Smooth muscle cell (in vitro differentiated cells): ENCODE results near the gene TLR5. TPM values are rescaled to one million over a fixed set of nuclear protein-coding genes. Genes with fewer than 3 reads are reported as not detected.

Experiments used
- DNase-seq: peaks from one replicate; lab custom pipeline; 2025; ENCODE audit not compliant: unreplicated experiment; lab: John Stamatoyannopoulos, UW
- H2AFZ ChIP-seq: fragments of 200-600 bp; sonication (generic); 2 replicates; pipeline ENCODE4 v1.6.0; 2016; ENCODE audit warnings: antibody characterized with exemption, low read depth, mild to moderate bottlenecking
- H3F3A ChIP-seq: fragments of 200-600 bp; sonication (generic); 2 replicates; pipeline ENCODE4 v1.6.0; 2017; ENCODE audit warnings: antibody characterized with exemption, low read depth
- H3K27ac ChIP-seq: fragments of 200-600 bp; sonication (generic); 2 replicates; pipeline ENCODE4 v1.5.1; 2016; ENCODE audit warnings: low read depth, mild to moderate bottlenecking
- H3K27me3 ChIP-seq: fragments of 200-600 bp; sonication (generic); 2 replicates; pipeline ENCODE4 v1.6.1; 2016; ENCODE audit warnings: low read depth, mild to moderate bottlenecking
- H3K36me3 ChIP-seq: fragments of 200-600 bp; sonication (generic); 2 replicates; pipeline ENCODE4 v1.5.1; 2016; ENCODE audit warnings: low read depth
- H3K4me1 ChIP-seq: fragments of 200-600 bp; sonication (generic); 2 replicates; pipeline ENCODE4 v1.5.1; 2016; ENCODE audit warnings: low read depth
- H3K4me2 ChIP-seq: fragments of 200-600 bp; sonication (generic); 2 replicates; pipeline ENCODE4 v1.6.0; 2016; ENCODE audit warnings: mild to moderate bottlenecking
- H3K4me3 ChIP-seq: fragments of 200-600 bp; sonication (generic); 2 replicates; pipeline ENCODE4 v1.5.1; 2016; ENCODE audit warnings: mild to moderate bottlenecking
- H3K79me2 ChIP-seq: fragments of 200-600 bp; sonication (generic); 2 replicates; pipeline ENCODE4 v1.6.0; 2016; ENCODE audit warnings: low read depth, mild to moderate bottlenecking
- H3K9ac ChIP-seq: fragments of 200-600 bp; sonication (generic); 2 replicates; pipeline ENCODE4 v1.6.0; 2016; ENCODE audit warnings: low read depth
- H3K9me3 ChIP-seq: fragments of 200-600 bp; sonication (generic); replicated peaks from 2 replicates; pipeline ENCODE4 v1.5.1; 2016; ENCODE audit warnings: low read depth
- H4K20me1 ChIP-seq: fragments of 200-600 bp; sonication (generic); 2 replicates; pipeline ENCODE4 v1.6.0; 2016; ENCODE audit warnings: low read depth
- CTCF ChIP-seq: fragments of 200-600 bp; sonication (generic); IDR thresholded peaks from 2 replicates; pipeline ENCODE4 v1.5.1; 2017; ENCODE audit warnings: borderline replicate concordance, mild to moderate bottlenecking, antibody characterized with exemption; ENCODE audit not compliant: insufficient read depth, poor library complexity, severe bottlenecking
- WGBS: methylation state at CpG from one replicate; pipeline ENCODE4 v1.1.7; 2016; ENCODE audit warnings: low lambda C conversion rate; 5-methylcytosine and 5-hydroxymethylcytosine counted together
- polyA plus RNA-seq: library from polyadenylated mRNA; unstranded; fragments of >200 nt; fragmentation: Nextera tagmentation; extraction: Ambion mirVana; gene quantifications from 2 replicates; pipeline ENCODE4 v1.2.1, GENCODE V29; 2016
- total RNA-seq: library from RNA; depleted of rRNA; stranded (reverse); fragments of >200 nt; gene quantifications from 2 replicates; pipeline ENCODE4 v1.2.3, GENCODE V29; 2014

Gene TLR5
- total and polyA plus RNA-seq, 2 experiments from 2014 or later, result 1.0 to 2.7 TPM

- H3K4me1 ChIP-seq, result no peaks in the 10 kb centered on the region
- H3K4me2 ChIP-seq, result no peak overlapping the region
- no peak for TF ChIP-seq CTCF
- H3K79me2 ChIP-seq, result no peaks in the 10 kb centered on the region
- H3K27ac ChIP-seq, result no peak overlapping the region
- H3K9ac ChIP-seq, result no peak overlapping the region
- H2AFZ ChIP-seq, result no peak overlapping the region
- no peaks in the 10 kb centered on the region for H3K27me3 ChIP-seq
- no peak for DNase-seq
- no peaks in the 10 kb centered on the region for H4K20me1 ChIP-seq
- H3K36me3 ChIP-seq, result no peaks in the 10 kb centered on the region
- H3F3A ChIP-seq, result peaks cover 6% of the 10 kb centered on the region
- WGBS, result 42% methylated on average over 8 of the region's 8 CpGs
- no peak overlapping the region for H3K4me3 ChIP-seq
- no peaks in the 10 kb centered on the region for H3K9me3 ChIP-seq
These were observed 58.6 kb downstream of the TLR5 start for GRCh38 chr1:223084464-223084866.

DNA sequence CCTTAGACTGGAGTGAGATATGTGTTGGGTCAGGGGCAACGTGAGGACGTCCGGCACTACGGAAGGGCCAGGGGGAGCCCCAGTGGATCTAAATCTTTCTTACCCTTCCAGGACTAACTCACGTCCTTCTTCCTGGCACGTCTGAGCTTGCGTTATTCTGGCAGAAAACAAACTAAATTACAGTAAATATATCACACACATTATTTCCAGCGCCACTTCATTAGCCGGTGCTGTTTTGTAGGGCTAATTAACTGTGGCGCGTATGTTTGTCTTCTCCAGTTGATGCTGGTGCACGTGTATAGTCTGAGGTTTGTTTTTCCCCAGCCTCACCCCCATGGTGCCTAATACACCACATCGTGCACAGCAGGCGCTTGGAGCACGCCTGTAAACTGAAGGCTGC lies 59.2 kb downstream of the TLR5 start:
- no peak for TF ChIP-seq CTCF
- Histone ChIP-seq H3K4me3 (no peak overlapping the region), H3K27ac (no peak overlapping the region), H3K4me2 (no peak overlapping the region), H3K36me3 (no peaks in the 10 kb centered on the region), H3K79me2 (no peaks in the 10 kb centered on the region), H3K27me3 (no peaks in the 10 kb centered on the region), H3F3A (peaks cover 6% of the 10 kb centered on the region), H3K9ac (no peak overlapping the region), H4K20me1 (no peaks in the 10 kb centered on the region), H3K4me1 (no peaks in the 10 kb centered on the region), H3K9me3 (no peaks in the 10 kb centered on the region), H2AFZ (no peak overlapping the region)
- 92% methylated on average over 15 of the region's 15 CpGs for WGBS
- no peak for DNase-seq

- Histone ChIP-seq H2AFZ (no peak overlapping the region), H3K27ac (no peak overlapping the region), H3K79me2 (no peaks in the 10 kb centered on the region), H3K9ac (no peak overlapping the region), H4K20me1 (no peaks in the 10 kb centered on the region), H3F3A (peaks cover 6% of the 10 kb centered on the region), H3K27me3 (no peaks in the 10 kb centered on the region), H3K4me2 (no peak overlapping the region), H3K4me1 (no peaks in the 10 kb centered on the region), H3K9me3 (no peaks in the 10 kb centered on the region), H3K4me3 (no peak overlapping the region), H3K36me3 (no peaks in the 10 kb centered on the region)
- TF ChIP-seq CTCF, result no peak
- DNase-seq, result no peak
- WGBS, result 93% methylated on average over 8 of the region's 8 CpGs
These were observed 60.1 kb downstream of the TLR5 start for GRCh38 chr1:223082914-223083313.

DNA sequence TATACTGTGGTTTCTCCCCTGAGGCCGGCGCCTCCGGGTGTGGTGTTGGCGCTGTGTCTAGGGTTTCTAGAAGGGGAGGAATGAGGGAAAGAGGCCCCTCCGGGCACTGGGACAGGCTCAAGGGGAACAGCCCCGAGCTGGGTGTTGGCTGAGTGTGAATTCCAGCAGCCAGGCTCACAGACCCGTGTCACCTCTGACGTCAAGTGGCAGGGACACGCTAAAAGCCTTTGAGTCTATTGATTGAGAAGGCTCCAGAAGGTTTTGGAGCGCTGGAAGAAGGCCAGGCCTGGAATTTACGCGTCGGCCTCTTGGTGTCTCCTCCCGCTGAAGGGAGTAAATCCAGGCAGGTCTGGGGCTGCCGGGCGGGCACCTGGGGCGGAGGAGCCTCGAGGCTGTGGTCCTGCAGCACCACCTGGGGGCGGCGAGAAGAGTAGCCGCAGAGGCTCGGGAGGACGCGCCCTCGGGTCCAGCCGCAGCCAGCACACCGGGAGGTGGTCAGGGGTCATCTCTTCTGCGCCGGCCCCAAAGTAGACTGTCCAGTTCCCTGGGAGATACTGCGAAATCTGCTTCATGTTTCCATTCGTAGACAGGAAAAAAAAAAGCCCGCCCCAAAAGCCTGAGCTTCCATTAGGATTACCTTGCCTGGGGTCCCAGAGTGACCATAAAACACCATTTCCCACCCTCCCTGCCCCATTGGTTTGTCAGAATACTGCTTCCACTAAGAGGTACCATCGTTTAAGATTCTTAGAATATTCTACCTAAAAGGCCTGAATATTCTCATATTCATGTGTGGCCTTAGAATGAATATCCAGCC lies 61.7 kb downstream of the TLR5 start:
- 3% methylated on average over 32 of the region's 33 CpGs for WGBS
- Histone ChIP-seq H4K20me1 (no peaks in the 10 kb centered on the region), H3K27me3 (no peaks in the 10 kb centered on the region), H3K36me3 (no peaks in the 10 kb centered on the region), H3F3A (no peaks in the 10 kb centered on the region), H3K4me2 (peak overlapping the region; percentile 82), H3K4me1 (no peaks in the 10 kb centered on the region), H3K9me3 (no peaks in the 10 kb centered on the region), H3K9ac (peak overlapping the region; percentile 32), H3K79me2 (no peaks in the 10 kb centered on the region), H3K4me3 (peak overlapping the region; percentile 36), H3K27ac (peak overlapping the region; percentile 53), H2AFZ (no peak overlapping the region)
- TF ChIP-seq CTCF, result peak; percentile 92
- DNase-seq, result peak; percentile 58
